Left ventricle myocardium superior (tissue), 1 donor: ENCODE results near the gene VASH2. TPM values are rescaled to one million over a fixed set of nuclear protein-coding genes. Genes with fewer than 3 reads are reported as not detected.

Experiments
- ATAC-seq: fragments of 200-7000 bp; cut with Tn5 transposase; one replicate; pipeline ENCODE4 v1.9.1; 2020; ENCODE audit warnings: mild to moderate bottlenecking, moderate library complexity
- DNase-seq: peaks from one replicate; pipeline ENCODE4 v3.0.0-alpha.2; 2020
- intact Hi-C: fragments of 100-400 bp; cut with micrococcal nuclease; formaldehyde crosslinking; loops from one replicate; pipeline ENCODE4 v1.11.0; 2022
- total RNA-seq: library from RNA; stranded (reverse); fragmentation: NEBNext Ultra II Directional; extraction: Animal tissue kit (Norgen Biotek cat#: 25700); gene quantifications from one replicate; pipeline ENCODE4 v1.2.1, GENCODE V29; 2021
- donor health status: DM: no; HTN: yes; CAD: no; lungs with severe emphysema.

The VASH2 gene
- total RNA-seq, 1 donor from 2014 or later: 1.0 TPM

- ATAC-seq: no peak
- no peak for DNase-seq
- intact Hi-C loops: no loop called here
These were observed 21.7 kb upstream of the VASH2 start for GRCh38 chr1:212928323-212929291.

GRCh38 chr1:212930986-212931678 is 19.2 kb upstream of the VASH2 start:
- intact Hi-C loops: no loop called here
- ATAC-seq: no peak
- DNase-seq: no peak

- DNase-seq (no peak), ATAC-seq (no peak)
- intact Hi-C loops: no loop called here
These were observed 16.4 kb upstream of the VASH2 start for GRCh38 chr1:212933815-212934471.

- no peak for DNase-seq
- intact Hi-C loops: no loop called here
- no peak for ATAC-seq
These were observed 14.9 kb upstream of the VASH2 start for GRCh38 chr1:212935387-212935981.

- intact Hi-C loops: no loop called here
- ATAC-seq (no peak), DNase-seq (no peak)
These were observed 13.3 kb upstream of the VASH2 start for GRCh38 chr1:212937034-212937433.

GRCh38 chr1:212938846-212939245 is 11.5 kb upstream of the VASH2 start:
- ATAC-seq (no peak), DNase-seq (no peak)
- intact Hi-C loops: no loop called here

GRCh38 chr1:212941452-212941851 is 8.9 kb upstream of the VASH2 start:
- DNase-seq (no peak), ATAC-seq (no peak)
- intact Hi-C loops: no loop called here

- intact Hi-C loops: no loop called here
- DNase-seq (no peak), ATAC-seq (no peak)
These were observed 7.5 kb upstream of the VASH2 start for GRCh38 chr1:212942679-212943392.

- ATAC-seq (no peak), DNase-seq (no peak)
- intact Hi-C loops: no loop called here
These were observed 7.0 kb upstream of the VASH2 start for GRCh38 chr1:212943393-212943710.

- ATAC-seq (no peak), DNase-seq (no peak)
- intact Hi-C loops: no loop called here
These were observed 6.0 kb upstream of the VASH2 start for GRCh38 chr1:212944229-212944901.

GRCh38 chr1:212945056-212945455 is 5.3 kb upstream of the VASH2 start:
- intact Hi-C loops: no loop called here
- peak; percentile 37 for ATAC-seq
- DNase-seq: no peak

- no peak for ATAC-seq
- no peak for DNase-seq
- intact Hi-C loops: no loop called here
These were observed 4.7 kb upstream of the VASH2 start for GRCh38 chr1:212945463-212946160.

GRCh38 chr1:212946872-212947271 is 3.5 kb upstream of the VASH2 start:
- intact Hi-C loops: no loop called here
- no peak for ATAC-seq
- DNase-seq: no peak

- ATAC-seq (no peak), DNase-seq (no peak)
- intact Hi-C loops: no loop called here
These were observed 570 bp upstream of the VASH2 start for GRCh38 chr1:212949771-212950170.

- ATAC-seq (peak; percentile 42), DNase-seq (no peak)
- intact Hi-C loops: no loop called here
These were observed 995 bp downstream of the VASH2 start for GRCh38 chr1:212951126-212951946.

- DNase-seq (no peak), ATAC-seq (no peak)
- intact Hi-C loops: no loop called here
These were observed 1.8 kb downstream of the VASH2 start for GRCh38 chr1:212951947-212952640.

- ATAC-seq (no peak), DNase-seq (no peak)
- intact Hi-C loops: no loop called here
These were observed 2.3 kb downstream of the VASH2 start for GRCh38 chr1:212952641-212952976.
